ENCODE results near the gene AP1S3.
"Not testable (repeated sequence)": the region's sequence is repeated elsewhere in the genome, so short reads cannot be mapped to it uniquely, and the experiment has no call there.

AP1S3 gene

GRCh38 chr2:223772363-223772762, 65.0 kb downstream of the AP1S3 start:
- Histone ChIP-seq H3K36me3 (ENCODE audit: control insufficient read depth, insufficient read depth, low read length) (no peaks in the 10 kb centered on the region), H3K9me3 (ENCODE audit: control insufficient read depth, insufficient read depth, low read length) (no peaks in the 10 kb centered on the region), H3K4me3 (ENCODE audit: low read depth, low read length) (no peak overlapping the region), H3K27me3 (ENCODE audit: control insufficient read depth, insufficient read depth, low read length) (no peaks in the 10 kb centered on the region), H3K9ac (ENCODE audit: low read depth, low read length) (no peak overlapping the region), H3K4me1 (ENCODE audit: control insufficient read depth, insufficient read depth, low read length) (no peaks in the 10 kb centered on the region)

DNA sequence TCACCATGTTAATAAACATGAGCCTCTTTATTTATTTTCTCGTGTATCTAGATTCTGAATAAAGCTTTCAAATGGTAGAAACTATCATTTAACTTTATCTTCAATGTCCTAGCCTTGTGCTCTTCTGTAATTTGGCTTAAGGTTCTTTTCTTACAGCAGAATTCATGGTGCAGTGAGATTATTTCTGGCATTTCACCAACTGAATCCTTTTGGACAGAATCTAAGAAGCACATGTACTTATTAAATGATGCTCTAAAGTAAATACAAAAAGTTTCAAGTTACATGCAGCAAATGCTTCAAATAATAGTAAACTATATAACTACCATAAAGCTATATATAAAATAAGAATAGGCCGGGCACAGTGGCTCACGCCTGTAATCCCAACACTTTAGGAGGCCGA, 65.9 kb downstream of the AP1S3 start:
- no peaks in the 10 kb centered on the region for H3K9me3 ChIP-seq (ENCODE audit: control insufficient read depth, insufficient read depth, low read length)
- H3K36me3 ChIP-seq (ENCODE audit: control insufficient read depth, insufficient read depth, low read length) = no peaks in the 10 kb centered on the region
- no peak overlapping the region for H3K4me3 ChIP-seq (ENCODE audit: low read depth, low read length)
- H3K27me3 ChIP-seq (ENCODE audit: control insufficient read depth, insufficient read depth, low read length) = no peaks in the 10 kb centered on the region
- no peaks in the 10 kb centered on the region for H3K4me1 ChIP-seq (ENCODE audit: control insufficient read depth, insufficient read depth, low read length)
- no peak overlapping the region for H3K9ac ChIP-seq (ENCODE audit: low read depth, low read length)

GRCh38 chr2:223768179-223768578, 69.2 kb downstream of the AP1S3 start:
- H3K4me1 ChIP-seq (ENCODE audit: control insufficient read depth, insufficient read depth, low read length) = no peaks in the 10 kb centered on the region
- H3K9ac ChIP-seq (ENCODE audit: low read depth, low read length) = no peak overlapping the region
- no peaks in the 10 kb centered on the region for H3K27me3 ChIP-seq (ENCODE audit: control insufficient read depth, insufficient read depth, low read length)
- no peak overlapping the region for H3K4me3 ChIP-seq (ENCODE audit: low read depth, low read length)
- H3K9me3 ChIP-seq (ENCODE audit: control insufficient read depth, insufficient read depth, low read length) = no peaks in the 10 kb centered on the region
- no peaks in the 10 kb centered on the region for H3K36me3 ChIP-seq (ENCODE audit: control insufficient read depth, insufficient read depth, low read length)

- Histone ChIP-seq H3K36me3 (ENCODE audit: control insufficient read depth, insufficient read depth, low read length) (no peaks in the 10 kb centered on the region), H3K9ac (ENCODE audit: low read depth, low read length) (no peak overlapping the region), H3K4me3 (ENCODE audit: low read depth, low read length) (no peak overlapping the region), H3K4me1 (ENCODE audit: control insufficient read depth, insufficient read depth, low read length) (no peaks in the 10 kb centered on the region), H3K27me3 (ENCODE audit: control insufficient read depth, insufficient read depth, low read length) (no peaks in the 10 kb centered on the region), H3K9me3 (ENCODE audit: control insufficient read depth, insufficient read depth, low read length) (no peaks in the 10 kb centered on the region)
Measured at GRCh38 chr2:223767341-223767740, 70.0 kb downstream of the AP1S3 start.

DNA sequence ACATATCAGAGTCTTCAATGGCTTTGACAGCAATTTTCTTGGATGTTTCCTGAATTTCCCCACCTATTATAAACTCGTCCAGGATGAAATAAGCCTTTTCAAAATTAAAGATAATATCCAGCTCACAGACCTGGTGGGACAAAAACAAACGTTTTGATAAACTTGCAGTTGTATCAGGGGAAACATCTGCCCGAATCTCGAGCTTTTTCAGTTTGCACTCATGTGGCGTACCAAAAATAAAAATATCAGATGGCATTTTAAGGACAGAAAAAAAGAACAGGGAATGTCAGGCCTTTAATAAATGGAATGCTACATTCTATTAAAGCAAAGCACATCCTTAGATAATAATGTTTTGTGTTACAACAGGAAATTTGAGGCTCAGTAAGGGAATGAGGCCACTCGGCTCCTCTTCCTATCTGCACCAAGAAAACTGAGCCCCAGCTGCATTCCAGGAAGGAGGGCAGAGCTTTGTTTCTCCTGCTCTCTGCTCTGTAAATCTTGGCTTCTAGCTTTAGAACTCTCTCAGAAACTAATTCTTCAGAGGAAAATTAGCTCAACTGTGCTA, 72.1 kb downstream of the AP1S3 start:
- H3K36me3 ChIP-seq (ENCODE audit: control insufficient read depth, insufficient read depth, low read length) = no peaks in the 10 kb centered on the region
- H3K9ac ChIP-seq (ENCODE audit: low read depth, low read length) = no peak overlapping the region
- no peaks in the 10 kb centered on the region for H3K27me3 ChIP-seq (ENCODE audit: control insufficient read depth, insufficient read depth, low read length)
- H3K9me3 ChIP-seq (ENCODE audit: control insufficient read depth, insufficient read depth, low read length) = no peaks in the 10 kb centered on the region
- H3K4me3 ChIP-seq (ENCODE audit: low read depth, low read length) = no peak overlapping the region
- H3K4me1 ChIP-seq (ENCODE audit: control insufficient read depth, insufficient read depth, low read length) = no peaks in the 10 kb centered on the region

- no peak overlapping the region for H3K4me3 ChIP-seq (ENCODE audit: low read depth, low read length)
- H3K4me1 ChIP-seq (ENCODE audit: control insufficient read depth, insufficient read depth, low read length) = no peaks in the 10 kb centered on the region
- no peaks in the 10 kb centered on the region for H3K36me3 ChIP-seq (ENCODE audit: control insufficient read depth, insufficient read depth, low read length)
- H3K9ac ChIP-seq (ENCODE audit: low read depth, low read length) = no peak overlapping the region
- no peaks in the 10 kb centered on the region for H3K27me3 ChIP-seq (ENCODE audit: control insufficient read depth, insufficient read depth, low read length)
- no peaks in the 10 kb centered on the region for H3K9me3 ChIP-seq (ENCODE audit: control insufficient read depth, insufficient read depth, low read length)
Measured at GRCh38 chr2:223764796-223765195, 72.6 kb downstream of the AP1S3 start.

DNA sequence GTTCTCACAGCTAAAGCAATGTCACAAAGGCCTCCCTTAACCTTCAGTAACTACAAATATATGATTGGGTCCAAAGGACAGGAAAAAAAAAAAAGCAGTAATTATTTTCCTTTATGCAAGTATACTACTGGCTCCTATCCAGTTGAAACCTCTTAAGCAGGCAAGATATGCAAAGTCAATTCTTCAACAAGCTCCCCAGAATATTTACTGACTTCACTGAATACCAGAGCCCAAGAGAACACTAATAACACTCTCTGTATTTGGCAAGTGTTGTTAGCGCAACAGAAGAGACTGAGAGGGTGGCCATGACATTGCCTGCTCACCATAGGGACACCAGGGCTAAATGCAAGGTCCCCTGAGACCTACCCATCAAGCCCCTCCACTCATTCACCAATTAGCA, 74.5 kb downstream of the AP1S3 start:
- no peak overlapping the region for H3K4me3 ChIP-seq (ENCODE audit: low read depth, low read length)
- no peak overlapping the region for H3K9ac ChIP-seq (ENCODE audit: low read depth, low read length)
- H3K4me1 ChIP-seq (ENCODE audit: control insufficient read depth, insufficient read depth, low read length) = no peaks in the 10 kb centered on the region
- no peaks in the 10 kb centered on the region for H3K36me3 ChIP-seq (ENCODE audit: control insufficient read depth, insufficient read depth, low read length)
- H3K9me3 ChIP-seq (ENCODE audit: control insufficient read depth, insufficient read depth, low read length) = no peaks in the 10 kb centered on the region
- H3K27me3 ChIP-seq (ENCODE audit: control insufficient read depth, insufficient read depth, low read length) = no peaks in the 10 kb centered on the region

GRCh38 chr2:223761746-223762145, 75.6 kb downstream of the AP1S3 start:
- H3K9ac ChIP-seq (ENCODE audit: low read depth, low read length); H3K36me3 ChIP-seq (ENCODE audit: control insufficient read depth, insufficient read depth, low read length); H3K4me1 ChIP-seq (ENCODE audit: control insufficient read depth, insufficient read depth, low read length); H3K27me3 ChIP-seq (ENCODE audit: control insufficient read depth, insufficient read depth, low read length); H3K4me3 ChIP-seq (ENCODE audit: low read depth, low read length); H3K9me3 ChIP-seq (ENCODE audit: control insufficient read depth, insufficient read depth, low read length): not testable (repeated sequence)

DNA sequence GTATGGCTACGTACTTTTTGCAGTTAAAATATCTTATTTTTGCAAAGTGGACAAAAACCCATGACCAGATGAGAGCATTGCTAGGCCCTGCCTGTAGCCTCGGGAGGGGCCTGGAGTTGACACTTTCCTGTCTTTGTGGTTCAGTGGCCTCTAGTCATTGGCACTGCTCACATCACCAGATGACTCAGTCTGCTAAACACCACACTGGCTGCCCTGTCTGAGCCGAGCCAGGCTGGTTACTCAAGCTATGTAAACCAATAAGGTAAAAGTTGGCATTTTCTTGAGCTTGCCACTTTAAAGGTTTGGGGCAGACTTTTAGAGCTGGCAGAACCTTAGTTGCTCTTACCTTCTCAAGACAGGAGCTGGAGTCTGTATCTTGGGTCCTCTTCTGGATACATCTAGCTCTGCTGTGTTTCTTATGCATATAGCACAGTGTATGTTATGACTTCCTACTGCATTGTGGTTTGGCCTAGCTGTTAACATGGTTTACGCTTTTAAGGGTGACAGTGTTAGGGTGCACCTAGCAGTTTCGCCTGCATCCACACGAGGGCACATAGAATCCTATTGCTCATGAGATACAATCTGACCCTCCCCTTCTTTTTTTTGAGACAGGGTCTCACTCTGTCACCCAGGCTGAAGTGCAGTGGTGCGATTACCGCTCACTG, 76.4 kb downstream of the AP1S3 start:
- no peaks in the 10 kb centered on the region for H3K4me1 ChIP-seq (ENCODE audit: control insufficient read depth, insufficient read depth, low read length)
- no peaks in the 10 kb centered on the region for H3K9me3 ChIP-seq (ENCODE audit: control insufficient read depth, insufficient read depth, low read length)
- no peaks in the 10 kb centered on the region for H3K27me3 ChIP-seq (ENCODE audit: control insufficient read depth, insufficient read depth, low read length)
- H3K4me3 ChIP-seq (ENCODE audit: low read depth, low read length) = no peak overlapping the region
- H3K9ac ChIP-seq (ENCODE audit: low read depth, low read length) = no peak overlapping the region
- H3K36me3 ChIP-seq (ENCODE audit: control insufficient read depth, insufficient read depth, low read length) = no peaks in the 10 kb centered on the region

DNA sequence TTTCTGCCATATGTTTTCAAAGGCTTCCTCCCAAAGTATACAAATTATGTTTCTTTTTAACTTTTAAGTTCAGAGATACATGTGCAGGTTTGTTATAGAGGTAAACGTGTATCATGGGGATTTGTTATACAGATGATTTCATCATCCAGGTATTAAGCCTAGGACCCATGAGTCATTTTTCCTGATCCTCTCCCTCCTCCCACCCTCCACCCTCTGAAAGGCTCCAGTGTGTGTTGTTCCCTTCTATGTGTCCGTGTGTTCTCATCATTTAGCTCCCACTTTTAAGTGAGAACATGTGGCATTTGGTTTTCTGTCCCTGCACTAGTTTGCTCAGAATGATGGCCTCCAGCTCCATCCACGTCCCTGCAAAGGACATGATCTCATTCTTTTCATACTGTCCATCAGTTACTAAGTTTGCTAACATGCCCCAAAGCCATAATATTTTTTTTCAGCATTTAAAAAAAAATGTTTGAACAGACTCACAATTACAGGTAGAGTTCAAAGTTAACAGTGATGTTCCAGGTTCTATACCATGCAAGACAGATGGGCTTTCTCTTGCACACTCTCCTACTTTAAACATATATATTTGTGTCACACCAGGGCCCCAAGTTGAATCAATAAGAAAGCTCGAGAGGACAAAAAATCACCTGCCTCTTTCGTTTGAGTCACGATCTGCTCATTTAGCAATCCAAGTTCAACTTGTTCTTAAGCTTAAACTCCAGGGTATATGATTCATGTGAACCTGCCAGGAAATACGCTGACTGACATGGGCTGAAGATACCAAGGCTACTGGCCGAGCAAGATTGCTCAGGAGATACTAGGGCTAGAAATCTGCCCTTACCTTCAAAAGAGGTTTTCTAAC, 77.6 kb downstream of the AP1S3 start:
- Histone ChIP-seq H3K4me3 (ENCODE audit: low read depth, low read length) (no peak overlapping the region), H3K36me3 (ENCODE audit: control insufficient read depth, insufficient read depth, low read length) (no peaks in the 10 kb centered on the region), H3K27me3 (ENCODE audit: control insufficient read depth, insufficient read depth, low read length) (no peaks in the 10 kb centered on the region), H3K4me1 (ENCODE audit: control insufficient read depth, insufficient read depth, low read length) (no peaks in the 10 kb centered on the region), H3K9ac (ENCODE audit: low read depth, low read length) (no peak overlapping the region), H3K9me3 (ENCODE audit: control insufficient read depth, insufficient read depth, low read length) (no peaks in the 10 kb centered on the region)

DNA sequence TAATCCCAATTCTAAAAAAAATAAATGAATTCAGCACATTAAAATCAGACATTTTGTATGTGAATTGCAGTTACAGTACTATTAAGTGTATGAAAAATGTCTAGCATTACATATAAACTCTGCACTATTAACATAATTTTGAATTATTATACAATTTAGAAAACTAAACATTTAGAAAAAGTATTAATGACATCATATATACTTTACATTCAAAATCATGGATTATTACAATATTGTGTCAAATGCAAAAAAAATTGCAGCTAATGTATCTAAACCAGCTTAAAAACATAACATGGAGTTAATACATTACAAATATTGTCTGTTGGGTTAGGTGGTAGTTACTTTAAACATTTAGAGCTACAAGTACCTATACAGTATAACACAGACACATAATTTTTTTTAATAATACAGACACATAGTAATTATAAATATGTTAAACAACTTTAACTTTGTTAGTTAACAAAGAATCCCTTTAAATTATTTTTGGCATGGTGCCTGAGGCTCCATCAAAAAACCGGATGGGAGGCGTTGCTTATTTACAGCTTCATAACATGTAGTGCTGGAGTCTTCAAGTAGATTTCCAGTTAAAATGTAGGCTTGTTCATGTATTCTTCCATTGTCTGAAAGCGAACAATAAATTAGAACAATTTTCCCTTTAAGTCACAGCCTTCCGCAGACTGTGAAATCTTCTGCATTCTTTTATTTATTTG, 79.1 kb downstream of the AP1S3 start:
- Histone ChIP-seq H3K27me3 (ENCODE audit: control insufficient read depth, insufficient read depth, low read length) (no peaks in the 10 kb centered on the region), H3K9ac (ENCODE audit: low read depth, low read length) (no peak overlapping the region), H3K4me3 (ENCODE audit: low read depth, low read length) (no peak overlapping the region), H3K36me3 (ENCODE audit: control insufficient read depth, insufficient read depth, low read length) (no peaks in the 10 kb centered on the region), H3K9me3 (ENCODE audit: control insufficient read depth, insufficient read depth, low read length) (no peaks in the 10 kb centered on the region), H3K4me1 (ENCODE audit: control insufficient read depth, insufficient read depth, low read length) (no peaks in the 10 kb centered on the region)
